Hepatocyte (in vitro differentiated cells): Measurements from ENCODE around the gene LARP4B.

Source experiments
- CTCF ChIP-seq: fragments of 200-600 bp; sonication (generic); IDR thresholded peaks from 2 replicates; pipeline ENCODE4 v1.5.1; 2016; ENCODE audit warnings: antibody characterized with exemption, mild to moderate bottlenecking; ENCODE audit not compliant: poor library complexity
- EZH2 ChIP-seq: fragments of 200-600 bp; sonication (generic); IDR thresholded peaks from 2 replicates; pipeline ENCODE4 v1.6.1; 2016; ENCODE audit warnings: antibody characterized with exemption, mild to moderate bottlenecking, borderline replicate concordance

GRCh38 chr10:978826-979421 lies 47.4 kb upstream of the LARP4B start:
- TF ChIP-seq CTCF = no peak
- no peak for TF ChIP-seq EZH2
